HCT116 (cell line): ENCODE results near the gene KISS1R. TPM values are rescaled to one million over a fixed set of nuclear protein-coding genes. Genes with fewer than 3 reads are reported as not detected.

ENCODE experiments used
- ATAC-seq: fragments of 200-7000 bp; cut with Tn5 transposase; 2 replicates; pipeline ENCODE4 v1.9.1; 2020; ENCODE audit warnings: mild to moderate bottlenecking, moderate library complexity
- BruUV-seq: library from RNA; stranded (reverse); fragments of 400-500 nt; replicated peaks from 2 replicates; lab custom pipeline; 2021; lab: Mats Ljungman, UMichigan
- CTCF ChIA-PET: fragments of 300-600 bp; sonication (Branson Sonifier 250); formaldehyde crosslinking; loops from one replicate; lab custom pipeline; 2021; ENCODE audit warnings: antibody characterized with exemption; lab: Charles Lee
- POLR2A ChIA-PET: fragments of 300-600, 350-600 bp; sonication (Branson Sonifier 250); formaldehyde crosslinking; loops from one replicate; lab custom pipeline; 2021; ENCODE audit warnings: antibody characterized with exemption; lab: Charles Lee
- RAD21 ChIA-PET, 2 experiments: fragments of 300-600 bp; sonication (Branson Sonifier 250); formaldehyde crosslinking; loops; one replicate each; lab custom pipeline; 2023; ENCODE audit warnings: low total read pairs in 2 of 2; ENCODE audit not compliant: uncharacterized antibody in 2 of 2, unreplicated experiment in 2 of 2, low non-redundant PET in 1 of 2; lab: Charles Lee
- DNase-seq: peaks from one replicate; pipeline ENCODE4 v3.0.0-alpha.2; 2010; ENCODE audit warnings: low read depth, low spot score
- H2AFZ ChIP-seq: fragments of 200-600 bp; shearing (Covaris generic), sonication (generic); 2 replicates; pipeline ENCODE4 v1.6.1; 2017; ENCODE audit warnings: low read depth, mixed run types, mixed read lengths, antibody characterized with exemption, low read length; ENCODE audit not compliant: poor library complexity, severe bottlenecking
- H3K27ac ChIP-seq: 2 replicates; pipeline ENCODE4 v1.5.1; 2012; ENCODE audit warnings: low read depth, low read length
- H3K27me3 ChIP-seq: fragments of 200-600 bp; sonication (generic); 2 replicates; pipeline ENCODE4 v1.6.1; 2016; ENCODE audit warnings: mixed run types, low read length, mixed read lengths; ENCODE audit not compliant: insufficient read depth
- H3K36me3 ChIP-seq, 2 experiments: fragments of 200-500 bp in 1 of 2; fragments of 200-600 bp in 1 of 2; sonication (Bioruptor generic) in 1 of 2; sonication (generic) in 1 of 2; 2 replicates each; pipeline versions ENCODE4 v1.5.1 to v1.6.1; 2014 to 2016; ENCODE audit warnings: low read length in 2 of 2, inconsistent platforms in 1 of 2, mixed read lengths in 1 of 2, mixed run types in 1 of 2; ENCODE audit not compliant: insufficient read depth in 2 of 2, control insufficient read depth in 1 of 2
- H3K4me1 ChIP-seq, 2 experiments: fragments of 200-600 bp in 1 of 2; sonication (generic) in 1 of 2; 2 replicates each; pipeline versions ENCODE4 v1.5.1 to v1.6.1; 2012 to 2017; ENCODE audit warnings: low read length in 2 of 2, inconsistent platforms in 1 of 2, mild to moderate bottlenecking in 1 of 2, mixed read lengths in 1 of 2, mixed run types in 1 of 2, moderate library complexity in 1 of 2; ENCODE audit not compliant: insufficient read depth in 2 of 2, control insufficient read depth in 1 of 2
- H3K4me2 ChIP-seq: fragments of 200-600 bp; sonication (generic); 2 replicates; pipeline ENCODE4 v1.6.1; 2017; ENCODE audit warnings: mixed run types, low read length, mixed read lengths
- H3K4me3 ChIP-seq, 2 experiments: fragments of 200-600 bp in 1 of 2; sonication (generic) in 1 of 2; replicated peaks in 1 of 2; 2 replicates each; pipeline ENCODE4 v1.5.1; 2011 to 2016; ENCODE audit warnings: low read length in 2 of 2, control low read depth in 1 of 2, low read depth in 1 of 2, mild to moderate bottlenecking in 1 of 2, mixed read lengths in 1 of 2, mixed run types in 1 of 2
- H3K79me2 ChIP-seq: fragments of 200-600 bp; sonication (generic); 2 replicates; pipeline ENCODE4 v1.6.1; 2017; ENCODE audit warnings: mild to moderate bottlenecking, mixed run types, low read length, moderate library complexity, mixed read lengths; ENCODE audit not compliant: insufficient read depth
- H3K9ac ChIP-seq: fragments of 200-600 bp; sonication (generic); 2 replicates; pipeline ENCODE4 v1.6.1; 2016; ENCODE audit warnings: low read length, mixed read lengths
- H3K9me2 ChIP-seq: fragments of 200-600 bp; sonication (generic), shearing (Covaris generic); 2 replicates; pipeline ENCODE4 v1.6.1; 2017; ENCODE audit warnings: mixed run types, mild to moderate bottlenecking, moderate library complexity; ENCODE audit not compliant: insufficient read depth
- H3K9me3 ChIP-seq, 2 experiments: fragments of 200-500 bp in 1 of 2; fragments of 200-600 bp in 1 of 2; sonication (Bioruptor generic) in 1 of 2; sonication (generic) in 1 of 2; 2 replicates each; pipeline ENCODE4 v1.6.1; 2014 to 2017; ENCODE audit warnings: low read length in 2 of 2, mixed read lengths in 2 of 2, inconsistent platforms in 1 of 2, low read depth in 1 of 2, mild to moderate bottlenecking in 1 of 2, mixed run types in 1 of 2, moderate library complexity in 1 of 2; ENCODE audit not compliant: control insufficient read depth in 1 of 2, insufficient read depth in 1 of 2
- H4K20me1 ChIP-seq: fragments of 200-600 bp; sonication (generic), shearing (Covaris generic); 2 replicates; pipeline ENCODE4 v1.6.1; 2017; ENCODE audit warnings: mixed run types, mild to moderate bottlenecking, moderate library complexity; ENCODE audit not compliant: insufficient read depth
- CBX3 ChIP-seq: IDR thresholded peaks from 2 replicates; pipeline ENCODE4 v1.6.1; 2012; ENCODE audit warnings: low read depth
- CEBPB ChIP-seq: IDR thresholded peaks from 2 replicates; pipeline ENCODE4 v1.6.1; 2012; ENCODE audit warnings: low read depth
- CTCF ChIP-seq, 3 experiments: fragments of 200-600 bp in 1 of 3; sonication (generic) in 1 of 3; IDR thresholded peaks in 2 of 3; conservative IDR thresholded peaks in 1 of 3; 2 replicates each; pipeline ENCODE4 v1.5.1; 2012 to 2017; ENCODE audit warnings: low read depth in 2 of 3, low read length in 2 of 3, antibody characterized with exemption in 1 of 3, borderline replicate concordance in 1 of 3, control low read depth in 1 of 3, mild to moderate bottlenecking in 1 of 3, mixed read lengths in 1 of 3, mixed run types in 1 of 3, moderate library complexity in 1 of 3; ENCODE audit not compliant: insufficient read depth in 1 of 3
- EGR1 ChIP-seq: IDR thresholded peaks from 2 replicates; pipeline ENCODE4 v1.6.1; 2012; ENCODE audit warnings: low read depth
- EZH2 ChIP-seq: fragments of 200-600 bp; sonication (generic); IDR thresholded peaks from 2 replicates; pipeline ENCODE4 v1.6.1; 2017; ENCODE audit warnings: antibody characterized with exemption, mixed run types
- EZH2phosphoT487 ChIP-seq: fragments of 200-600 bp; IDR thresholded peaks from 2 replicates; pipeline ENCODE4 v1.6.1; 2018; ENCODE audit warnings: antibody characterized with exemption, borderline replicate concordance
- FOSL1 ChIP-seq: IDR thresholded peaks from 2 replicates; pipeline ENCODE4 v1.6.1; 2012; ENCODE audit warnings: low read depth
- MAX ChIP-seq: IDR thresholded peaks from 2 replicates; pipeline ENCODE4 v1.6.1; 2012
- POLR2A ChIP-seq: IDR thresholded peaks from 2 replicates; pipeline ENCODE4 v1.7.0; 2011; ENCODE audit warnings: borderline replicate concordance; ENCODE audit not compliant: insufficient read depth, insufficient read length; ENCODE audit errors: extremely low read depth
- POLR2AphosphoS5 ChIP-seq: IDR thresholded peaks from 2 replicates; pipeline ENCODE4 v1.6.1; 2011; ENCODE audit warnings: mild to moderate bottlenecking, low read depth, low read length, moderate library complexity
- REST ChIP-seq: IDR thresholded peaks from 2 replicates; pipeline ENCODE4 v1.6.1; 2012; ENCODE audit warnings: low read depth
- SRF ChIP-seq: IDR thresholded peaks from 2 replicates; pipeline ENCODE4 v1.6.1; 2012; ENCODE audit warnings: low read depth
- TCF7L2 ChIP-seq: IDR thresholded peaks from 2 replicates; pipeline ENCODE4 v1.7.0; 2011; ENCODE audit warnings: borderline replicate concordance, inconsistent platforms; ENCODE audit not compliant: insufficient read depth, insufficient read length; ENCODE audit errors: extremely low read depth
- ZBTB33 ChIP-seq: IDR thresholded peaks from 2 replicates; pipeline ENCODE4 v1.6.1; 2011; ENCODE audit warnings: mild to moderate bottlenecking, low read length, moderate library complexity; ENCODE audit not compliant: insufficient replicate concordance; ENCODE audit errors: extremely low read depth
- ZFX ChIP-seq: fragments of 450-650 bp; IDR thresholded peaks from 2 replicates; pipeline ENCODE4 v1.6.1; 2017
- intact Hi-C: fragments of 100-400 bp; cut with micrococcal nuclease; formaldehyde crosslinking; loops from 2 replicates; pipeline ENCODE4 v1.10.0; 2022
- total RNA-seq: library from RNA; stranded (reverse); gene quantifications from one replicate; pipeline ENCODE4 v1.2.1, GENCODE V29; 2021; ENCODE audit not compliant: unreplicated experiment

Gene KISS1R
- total RNA-seq, 1 experiment from 2014 or later = 5.9 TPM

- H3K9me2 ChIP-seq = no peaks in the 10 kb centered on the region
- H3K79me2 ChIP-seq = peaks cover 11% of the 10 kb centered on the region; the same call in 1 of the 2 replicates
- H2AFZ ChIP-seq = no peak overlapping the region
- ChIA-PET RAD21 (no interaction called here), POLR2A (interaction anchor here (1.4 kb wide), 1 partner anchor 45 kb away, joined by 3 read pairs; the partner anchor contains the start of gene WDR18), CTCF (no interaction called here)
- no peak overlapping the region; the same call in 1 of the 2 replicates for H3K4me2 ChIP-seq
- DNase-seq (no peak), ATAC-seq (no peak)
- H3K4me3 ChIP-seq = no peak overlapping the region
- no peaks in the 10 kb centered on the region for H3K9me3 ChIP-seq
- H3K27ac ChIP-seq = no peak overlapping the region
- BruUV-seq = no TSS peak
- no peaks in the 10 kb centered on the region for H3K36me3 ChIP-seq
- no peak overlapping the region for H3K9ac ChIP-seq
- H4K20me1 ChIP-seq = no peaks in the 10 kb centered on the region
- TF ChIP-seq REST (no peak), CBX3 (no peak), EGR1 (no peak), POLR2AphosphoS5 (no peak), ZFX (no peak), CEBPB (no peak), ZBTB33 (no peak), EZH2 (no peak), SRF (no peak), FOSL1 (no peak), CTCF (IDR thresholded peaks at IDR 0.05 in 2 of 3, conservative IDR thresholded peaks at IDR 0.05 in 1 of 3; ENCODE audit: borderline replicate concordance in 1 of 3, insufficient read depth in 1 of 3, low read depth in 2 of 3, low read length in 2 of 3) (no peak), MAX (no peak), POLR2A (no peak), TCF7L2 (no peak), EZH2phosphoT487 (no peak)
- TF ChIP-seq, all 23 proteins: peak for 0
- intact Hi-C loops = no loop called here
- Histone ChIP-seq H3K27me3 (no peaks in the 10 kb centered on the region), H3K4me1 (peaks cover 25 to 32% of the 10 kb centered on the region in 2 experiments)
Measured at GRCh38 chr19:939439-939838, 22.3 kb downstream of the KISS1R start.
